ENCODE results near the gene SLC25A45. TPM values are rescaled to one million over a fixed set of nuclear protein-coding genes. Genes with fewer than 3 reads are reported as not detected.

SLC25A45 gene
- total and polyA plus RNA-seq, 4 donors, result 5.6 to 16.0 (median 9.9) TPM

- DNase-seq, result peak; percentile 45 to 75
- no peak for ATAC-seq (ENCODE audit: low FRiP score)
- WGBS, 2 donors, result 85 to 86% methylated on average over 24 of the region's 24 CpGs
- Histone ChIP-seq H3K9me3 (ENCODE audit: control insufficient read depth, low read length) (no peaks in the 10 kb centered on the region), H3K27me3 (ENCODE audit: control insufficient read depth in 1 of 2, insufficient read depth in 2 of 2, low read length in 1 of 2) (no peaks in the 10 kb centered on the region), H3K27ac (ENCODE audit: low read depth in 1 of 2, low read length in 2 of 2) (no peak overlapping the region), H3K4me3 (ENCODE audit: low read length in 2 of 2) (no peak overlapping the region), H3K36me3 (ENCODE audit: control insufficient read depth in 1 of 2, insufficient read depth in 2 of 2, low read length in 1 of 2) (peaks cover 0 to 10% of the 10 kb centered on the region in 2 donors), H3K4me1 (ENCODE audit: control insufficient read depth in 1 of 2, insufficient read depth in 2 of 2, low read length in 2 of 2) (no peaks in the 10 kb centered on the region)
- intact Hi-C loops (cut with DNase I), result no loop called here
Observed at GRCh38 chr11:65412271-65413076, 30.0 kb upstream of the SLC25A45 start.

GRCh38 chr11:65411681-65412070 is 29.2 kb upstream of the SLC25A45 start:
- ATAC-seq (ENCODE audit: low FRiP score) (no peak), DNase-seq (no peak)
- 77% methylated on average over 5 of the region's 5 CpGs for WGBS, 2 donors
- intact Hi-C loops (cut with DNase I), result no loop called here
- H3K27me3 ChIP-seq (ENCODE audit: control insufficient read depth in 1 of 2, insufficient read depth in 2 of 2, low read length in 1 of 2), result no peaks in the 10 kb centered on the region
- no peak overlapping the region for H3K27ac ChIP-seq (ENCODE audit: low read depth in 1 of 2, low read length in 2 of 2)
- no peaks in the 10 kb centered on the region for H3K9me3 ChIP-seq (ENCODE audit: control insufficient read depth, low read length)
- no peak overlapping the region for H3K4me3 ChIP-seq (ENCODE audit: low read length in 2 of 2)
- H3K36me3 ChIP-seq (ENCODE audit: control insufficient read depth in 1 of 2, insufficient read depth in 2 of 2, low read length in 1 of 2), result peaks cover 0 to 10% of the 10 kb centered on the region in 2 donors
- H3K4me1 ChIP-seq (ENCODE audit: control insufficient read depth in 1 of 2, insufficient read depth in 2 of 2, low read length in 2 of 2), result no peaks in the 10 kb centered on the region

GRCh38 chr11:65410936-65411680 is 28.7 kb upstream of the SLC25A45 start:
- WGBS, 2 donors, result 84 to 85% methylated on average over 29 of the region's 29 CpGs
- no peak overlapping the region for H3K27ac ChIP-seq (ENCODE audit: low read depth in 1 of 2, low read length in 2 of 2)
- no peaks in the 10 kb centered on the region for H3K27me3 ChIP-seq (ENCODE audit: control insufficient read depth in 1 of 2, insufficient read depth in 2 of 2, low read length in 1 of 2)
- DNase-seq (peak in 1 of 2 donors; percentile 66), ATAC-seq (ENCODE audit: low FRiP score) (no peak)
- no peaks in the 10 kb centered on the region for H3K4me1 ChIP-seq (ENCODE audit: control insufficient read depth in 1 of 2, insufficient read depth in 2 of 2, low read length in 2 of 2)
- H3K4me3 ChIP-seq (ENCODE audit: low read length in 2 of 2), result no peak overlapping the region
- H3K9me3 ChIP-seq (ENCODE audit: control insufficient read depth, low read length), result no peaks in the 10 kb centered on the region
- intact Hi-C loops (cut with DNase I), result no loop called here
- peaks cover 0 to 10% of the 10 kb centered on the region in 2 donors for H3K36me3 ChIP-seq (ENCODE audit: control insufficient read depth in 1 of 2, insufficient read depth in 2 of 2, low read length in 1 of 2)

GRCh38 chr11:65404638-65405339 is 22.3 kb upstream of the SLC25A45 start:
- Histone ChIP-seq H3K27me3 (ENCODE audit: control insufficient read depth in 1 of 2, insufficient read depth in 2 of 2, low read length in 1 of 2) (no peaks in the 10 kb centered on the region), H3K36me3 (ENCODE audit: control insufficient read depth in 1 of 2, insufficient read depth in 2 of 2, low read length in 1 of 2) (peaks cover 0 to 2% of the 10 kb centered on the region in 2 donors), H3K4me3 (ENCODE audit: low read length in 2 of 2) (no peak overlapping the region), H3K4me1 (ENCODE audit: control insufficient read depth in 1 of 2, insufficient read depth in 2 of 2, low read length in 2 of 2) (no peaks in the 10 kb centered on the region), H3K9me3 (ENCODE audit: control insufficient read depth, low read length) (no peaks in the 10 kb centered on the region), H3K27ac (ENCODE audit: low read depth in 1 of 2, low read length in 2 of 2) (no peak overlapping the region)
- intact Hi-C loops (cut with DNase I), result no loop called here
- WGBS, 2 donors, result 94 to 95% methylated on average over 24 of the region's 24 CpGs
- no peak for DNase-seq
- peak; percentile 40 for ATAC-seq (ENCODE audit: low FRiP score)

GRCh38 chr11:65404210-65404609 is 21.8 kb upstream of the SLC25A45 start:
- no peak for DNase-seq
- intact Hi-C loops (cut with DNase I), result no loop called here
- Histone ChIP-seq H3K27me3 (ENCODE audit: control insufficient read depth in 1 of 2, insufficient read depth in 2 of 2, low read length in 1 of 2) (no peaks in the 10 kb centered on the region), H3K9me3 (ENCODE audit: control insufficient read depth, low read length) (no peaks in the 10 kb centered on the region), H3K4me3 (ENCODE audit: low read length in 2 of 2) (no peak overlapping the region), H3K27ac (ENCODE audit: low read depth in 1 of 2, low read length in 2 of 2) (no peak overlapping the region), H3K36me3 (ENCODE audit: control insufficient read depth in 1 of 2, insufficient read depth in 2 of 2, low read length in 1 of 2) (peaks cover 0 to 2% of the 10 kb centered on the region in 2 donors), H3K4me1 (ENCODE audit: control insufficient read depth in 1 of 2, insufficient read depth in 2 of 2, low read length in 2 of 2) (no peaks in the 10 kb centered on the region)
- WGBS, 2 donors, result 85 to 89% methylated on average over 11 to 13 of the region's 13 CpGs
- peak; percentile 8 for ATAC-seq (ENCODE audit: low FRiP score)

GRCh38 chr11:65403607-65404121 is 21.2 kb upstream of the SLC25A45 start:
- H3K4me3 ChIP-seq (ENCODE audit: low read length in 2 of 2), result no peak overlapping the region
- no peaks in the 10 kb centered on the region for H3K27me3 ChIP-seq (ENCODE audit: control insufficient read depth in 1 of 2, insufficient read depth in 2 of 2, low read length in 1 of 2)
- ATAC-seq (ENCODE audit: low FRiP score) (peak; percentile 21), DNase-seq (no peak)
- WGBS, 2 donors, result 85 to 86% methylated on average over 12 of the region's 12 CpGs
- peaks cover 0 to 2% of the 10 kb centered on the region in 2 donors for H3K36me3 ChIP-seq (ENCODE audit: control insufficient read depth in 1 of 2, insufficient read depth in 2 of 2, low read length in 1 of 2)
- intact Hi-C loops (cut with DNase I), result no loop called here
- H3K4me1 ChIP-seq (ENCODE audit: control insufficient read depth in 1 of 2, insufficient read depth in 2 of 2, low read length in 2 of 2), result no peaks in the 10 kb centered on the region
- no peak overlapping the region for H3K27ac ChIP-seq (ENCODE audit: low read depth in 1 of 2, low read length in 2 of 2)
- H3K9me3 ChIP-seq (ENCODE audit: control insufficient read depth, low read length), result no peaks in the 10 kb centered on the region

- Histone ChIP-seq H3K4me3 (ENCODE audit: low read length in 2 of 2) (no peak overlapping the region), H3K36me3 (ENCODE audit: control insufficient read depth in 1 of 2, insufficient read depth in 2 of 2, low read length in 1 of 2) (peaks cover 0 to 2% of the 10 kb centered on the region in 2 donors), H3K4me1 (ENCODE audit: control insufficient read depth in 1 of 2, insufficient read depth in 2 of 2, low read length in 2 of 2) (no peaks in the 10 kb centered on the region), H3K9me3 (ENCODE audit: control insufficient read depth, low read length) (no peaks in the 10 kb centered on the region), H3K27me3 (ENCODE audit: control insufficient read depth in 1 of 2, insufficient read depth in 2 of 2, low read length in 1 of 2) (no peaks in the 10 kb centered on the region), H3K27ac (ENCODE audit: low read depth in 1 of 2, low read length in 2 of 2) (no peak overlapping the region)
- DNase-seq, result no peak
- WGBS, 2 donors, result 85 to 88% methylated on average over 2 of the region's 2 CpGs
- no peak for ATAC-seq (ENCODE audit: low FRiP score)
- intact Hi-C loops (cut with DNase I), result no loop called here
Observed at GRCh38 chr11:65402790-65403189, 20.3 kb upstream of the SLC25A45 start.

- no peak overlapping the region for H3K4me3 ChIP-seq (ENCODE audit: low read length in 2 of 2)
- no peaks in the 10 kb centered on the region for H3K9me3 ChIP-seq (ENCODE audit: control insufficient read depth, low read length)
- intact Hi-C loops (cut with DNase I), result no loop called here
- H3K27ac ChIP-seq (ENCODE audit: low read depth in 1 of 2, low read length in 2 of 2), result no peak overlapping the region
- DNase-seq, result no peak
- H3K4me1 ChIP-seq (ENCODE audit: control insufficient read depth in 1 of 2, insufficient read depth in 2 of 2, low read length in 2 of 2), result no peaks in the 10 kb centered on the region
- H3K27me3 ChIP-seq (ENCODE audit: control insufficient read depth in 1 of 2, insufficient read depth in 2 of 2, low read length in 1 of 2), result no peaks in the 10 kb centered on the region
- H3K36me3 ChIP-seq (ENCODE audit: control insufficient read depth in 1 of 2, insufficient read depth in 2 of 2, low read length in 1 of 2), result peaks cover 0 to 2% of the 10 kb centered on the region in 2 donors
- WGBS, 2 donors, result 83 to 85% methylated on average over 10 of the region's 10 CpGs
- ATAC-seq (ENCODE audit: low FRiP score), result no peak
Observed at GRCh38 chr11:65401803-65402248, 19.4 kb upstream of the SLC25A45 start.
